Kidney capillary endothelial cell (primary cell): ENCODE measurements around the gene TMX2.
"Not testable (repeated sequence)": the region's sequence is repeated elsewhere in the genome, so short reads cannot be mapped to it uniquely, and the experiment has no call there.

Source experiments
- DNase-seq: peaks from one replicate; pipeline ENCODE4 v3.0.0-alpha.2; 2018; ENCODE audit warnings: low spot score

Gene TMX2

GRCh38 chr11:57712256-57713150 is at the start of gene TMX2:
Gene TMX2, plus strand, starts transcription at chr11:57712593. Its CDS starts 26 bp downstream, at chr11:57712619.
- peak; percentile 100 for DNase-seq

- no peak for DNase-seq
Observed at GRCh38 chr11:57662893-57663292, 49.5 kb upstream of the TMX2 start.

GRCh38 chr11:57663975-57664374 is 48.4 kb upstream of the TMX2 start:
- no peak for DNase-seq

GRCh38 chr11:57667117-57667735 is 45.2 kb upstream of the TMX2 start:
- peak; percentile 99 for DNase-seq

GRCh38 chr11:57667736-57668433 is 44.5 kb upstream of the TMX2 start, which contains the start of gene ZDHHC5:
Gene ZDHHC5, plus strand, starts transcription at chr11:57668114. Its CDS starts 4,977 bp downstream, at chr11:57673091.
- DNase-seq = peak; percentile 97

- no peak for DNase-seq
Observed at GRCh38 chr11:57668434-57668782, 44.0 kb upstream of the TMX2 start.

- no peak for DNase-seq
Observed at GRCh38 chr11:57674251-57674650, 38.1 kb upstream of the TMX2 start.

- DNase-seq = no peak
Observed at GRCh38 chr11:57675176-57675941, 37.0 kb upstream of the TMX2 start.

- no peak for DNase-seq
Observed at GRCh38 chr11:57679396-57679795, 33.0 kb upstream of the TMX2 start.

GRCh38 chr11:57680552-57680874 is 31.9 kb upstream of the TMX2 start:
- DNase-seq = peak; percentile 12

GRCh38 chr11:57681168-57681567 is 31.2 kb upstream of the TMX2 start:
- no peak for DNase-seq

GRCh38 chr11:57690474-57690873 is 21.9 kb upstream of the TMX2 start:
- DNase-seq = not testable (repeated sequence)

GRCh38 chr11:57698843-57699365 is 13.5 kb upstream of the TMX2 start:
- no peak for DNase-seq

GRCh38 chr11:57699813-57700212 is 12.6 kb upstream of the TMX2 start:
- DNase-seq = no peak

- DNase-seq = no peak
Observed at GRCh38 chr11:57700425-57700824, 12.0 kb upstream of the TMX2 start.

GRCh38 chr11:57703341-57703740 is 9.1 kb upstream of the TMX2 start:
- DNase-seq = no peak

GRCh38 chr11:57704932-57705331 is 7.5 kb upstream of the TMX2 start:
- no peak for DNase-seq

GRCh38 chr11:57705432-57705831 is 7.0 kb upstream of the TMX2 start:
- not testable (repeated sequence) for DNase-seq

- no peak for DNase-seq
Observed at GRCh38 chr11:57709802-57710367, 2.5 kb upstream of the TMX2 start.

- peak; percentile 58 for DNase-seq
Observed at GRCh38 chr11:57711414-57712255, 758 bp upstream of the TMX2 start, which contains the start of gene MED19. Gene MED19, minus strand, starts transcription at chr11:57712215. Its CDS starts 36 bp downstream, at chr11:57712179.
